Astrocyte (in vitro differentiated cells and primary cell): ENCODE measurements around the gene IP6K1.
"Not testable (repeated sequence)": the region's sequence is repeated elsewhere in the genome, so short reads cannot be mapped to it uniquely, and the experiment has no call there.

Experiments
- CTCF ChIP-seq: IDR thresholded peaks from 2 replicates; pipeline ENCODE4 v1.5.1; 2011; ENCODE audit warnings: low read depth, mild to moderate bottlenecking, inconsistent platforms, low read length, moderate library complexity; ENCODE audit not compliant: insufficient read depth
- EZH2 ChIP-seq: IDR thresholded peaks from 2 replicates; pipeline ENCODE4 v1.6.1; 2012; ENCODE audit warnings: mild to moderate bottlenecking, low read length, inconsistent platforms; ENCODE audit not compliant: insufficient read depth

GRCh38 chr3:49686346-49686745 lies 100.0 kb downstream of the IP6K1 start:
- TF ChIP-seq CTCF, EZH2: not testable (repeated sequence)
